Brain microvascular endothelial cell (primary cell): Measurements from ENCODE around the gene DEGS1.

Source experiments
- DNase-seq: peaks from one replicate; pipeline ENCODE4 v3.0.0-alpha.2; 2020
- H3K27ac ChIP-seq: fragments of 250-450 bp; sonication (Bioruptor Pico); 2 replicates; pipeline ENCODE4 v1.5.1; 2020; ENCODE audit warnings: mild to moderate bottlenecking, moderate library complexity
- H3K27me3 ChIP-seq: fragments of 250-450 bp; sonication (Bioruptor Pico); replicated peaks from 2 replicates; pipeline ENCODE4 v1.5.1; 2020; ENCODE audit warnings: mild to moderate bottlenecking
- H3K36me3 ChIP-seq: fragments of 250-450 bp; sonication (Bioruptor Pico); replicated peaks from 2 replicates; pipeline ENCODE4 v1.5.1; 2020; ENCODE audit warnings: mild to moderate bottlenecking
- H3K4me3 ChIP-seq: 2 replicates; pipeline ENCODE4 v1.5.1; 2011; ENCODE audit warnings: low read depth, mild to moderate bottlenecking, control low read depth, low read length, moderate library complexity
- CTCF ChIP-seq: IDR thresholded peaks from 2 replicates; pipeline ENCODE4 v1.5.1; 2011; ENCODE audit warnings: low read depth, mild to moderate bottlenecking, moderate library complexity, low read length, control low read depth, inconsistent platforms; ENCODE audit errors: missing control alignments
- in situ Hi-C: cut with HindIII; loops from 2 replicates; pipeline ENCODE4 v1.10.0; 2017; ENCODE audit warnings: low sequenced_read_pairs, low pct_ligation_motif_present

DEGS1 gene

GRCh38 chr1:224211206-224211962, 28.3 kb downstream of the DEGS1 start:
- peak; percentile 78 for DNase-seq
- Histone ChIP-seq H3K27ac (no peak overlapping the region), H3K27me3 (no peaks in the 10 kb centered on the region), H3K4me3 (no peak overlapping the region), H3K36me3 (no peaks in the 10 kb centered on the region)
- TF ChIP-seq CTCF, result no peak
- in situ Hi-C loops, result no loop called here

GRCh38 chr1:224212618-224213061, 29.6 kb downstream of the DEGS1 start:
- no peak for TF ChIP-seq CTCF
- H3K27ac ChIP-seq, result no peak overlapping the region
- DNase-seq, result no peak
- H3K36me3 ChIP-seq, result no peaks in the 10 kb centered on the region
- no peak overlapping the region for H3K4me3 ChIP-seq
- H3K27me3 ChIP-seq, result no peaks in the 10 kb centered on the region
- in situ Hi-C loops, result no loop called here

GRCh38 chr1:224213438-224214119, 30.5 kb downstream of the DEGS1 start:
- Histone ChIP-seq H3K4me3 (no peak overlapping the region), H3K27me3 (no peaks in the 10 kb centered on the region), H3K36me3 (no peaks in the 10 kb centered on the region), H3K27ac (no peak overlapping the region)
- in situ Hi-C loops, result no loop called here
- TF ChIP-seq CTCF, result no peak
- DNase-seq, result no peak

- H3K36me3 ChIP-seq, result no peaks in the 10 kb centered on the region
- H3K27me3 ChIP-seq, result no peaks in the 10 kb centered on the region
- TF ChIP-seq CTCF, result no peak
- in situ Hi-C loops, result no loop called here
- H3K27ac ChIP-seq, result no peak overlapping the region
- H3K4me3 ChIP-seq, result no peak overlapping the region
- DNase-seq, result no peak
Measured at GRCh38 chr1:224216382-224216781, 33.3 kb downstream of the DEGS1 start.

GRCh38 chr1:224217655-224218623, 34.9 kb downstream of the DEGS1 start:
- in situ Hi-C loops, result no loop called here
- no peak for DNase-seq
- Histone ChIP-seq H3K27me3 (no peaks in the 10 kb centered on the region), H3K27ac (no peak overlapping the region), H3K36me3 (no peaks in the 10 kb centered on the region), H3K4me3 (no peak overlapping the region)
- no peak for TF ChIP-seq CTCF
